Measurements from ENCODE around the gene TMEM72.

- TF ChIP-seq CTCF (IDR thresholded peaks at IDR 0.05), result no peak
- no peak for TF ChIP-seq POLR2A (IDR thresholded peaks at IDR 0.05)
These were observed 11.6 kb upstream of the TMEM72 start for GRCh38 chr10:44899450-44900080.

All from testis (tissue), 2 donors.